A549 (cell line): ENCODE measurements around the gene HCN4. TPM values are rescaled to one million over a fixed set of nuclear protein-coding genes. Genes with fewer than 3 reads are reported as not detected.

Experiments used
- ATAC-seq, 2 experiments: fragments of 200-7000 bp in 1 of 2; fragments of >200 bp in 1 of 2; cut with Nextera tagmentation in 1 of 2; cut with Tn5 transposase in 1 of 2; 3 replicates each; pipeline versions ENCODE4 v1.8.0 to v1.9.1; 2018 to 2020; ENCODE audit warnings: mild to moderate bottlenecking in 1 of 2, moderate library complexity in 1 of 2
- CTCF ChIA-PET: fragments of 300-600 bp; sonication (Branson Sonifier 250); formaldehyde crosslinking; extraction: SDS; loops from one replicate; lab custom pipeline; 2021; ENCODE audit warnings: antibody characterized with exemption, inconsistent platforms; lab: Yijun Ruan, JAX
- POLR2A ChIA-PET: fragments of 350-600 bp; formaldehyde crosslinking; extraction: SDS; loops from one replicate; lab custom pipeline; 2021; ENCODE audit warnings: antibody characterized with exemption, inconsistent platforms; lab: Yijun Ruan, JAX
- DNase-seq, 2 experiments: peaks; one replicate each; pipeline versions ENCODE4 v3.0.0 to v3.0.0-alpha.2; 2011 to 2016; ENCODE audit warnings: low read depth in 1 of 2, low spot score in 1 of 2
- FAIRE-seq: peaks from 2 replicates; lab custom pipeline; 2011; peaks lifted over from hg19 to GRCh38; lab: Jason Lieb, UNC
- H3K27ac ChIP-seq, 2 experiments: fragments of >200 bp; sonication (Bioruptor Twin); formaldehyde crosslinking; 3 replicates each; pipeline ENCODE4 v1.5.1; 2016 to 2017
- H3K4me1 ChIP-seq: fragments of >200 bp; sonication (Bioruptor Twin); formaldehyde crosslinking; 3 replicates; pipeline ENCODE4 v1.6.1; 2016
- H3K4me2 ChIP-seq: fragments of >200 bp; sonication (Bioruptor Twin); formaldehyde crosslinking; 3 replicates; pipeline ENCODE4 v1.6.1; 2016
- H3K4me3 ChIP-seq: fragments of >200 bp; sonication (Bioruptor Twin); formaldehyde crosslinking; 3 replicates; pipeline ENCODE4 v1.5.1; 2016
- H3K9me3 ChIP-seq: fragments of >200 bp; sonication (Bioruptor Twin); formaldehyde crosslinking; 3 replicates; pipeline ENCODE4 v1.6.1; 2016
- BHLHE40 ChIP-seq: IDR thresholded peaks from 2 replicates; pipeline ENCODE4 v1.6.1; 2012; ENCODE audit warnings: low read depth, low read length, inconsistent platforms
- CBX2 ChIP-seq: fragments of 200-600 bp; sonication (generic); IDR thresholded peaks from 2 replicates; pipeline ENCODE4 v1.6.1; 2016; ENCODE audit warnings: low read depth, mild to moderate bottlenecking, borderline replicate concordance
- CBX8 ChIP-seq: fragments of 200-600 bp; sonication (generic); IDR thresholded peaks from 2 replicates; pipeline ENCODE4 v1.6.1; 2016
- CEBPB ChIP-seq, 2 experiments: fragments of >200 bp in 1 of 2; sonication (Bioruptor Twin) in 1 of 2; formaldehyde crosslinking in 1 of 2; IDR thresholded peaks; 2 replicates each; pipeline ENCODE4 v1.6.1; 2012 to 2016
- CHD2 ChIP-seq: fragments of 150-350 bp; IDR thresholded peaks from 2 replicates; pipeline ENCODE4 v1.6.1; 2014; ENCODE audit warnings: low read length; ENCODE audit not compliant: partially characterized antibody
- CHD4 ChIP-seq: fragments of 200-600 bp; sonication (generic); IDR thresholded peaks from 2 replicates; pipeline ENCODE4 v1.6.1; 2016; ENCODE audit warnings: antibody characterized with exemption, mild to moderate bottlenecking, borderline replicate concordance
- EHMT2 ChIP-seq: fragments of 200-600 bp; sonication (generic); IDR thresholded peaks from 2 replicates; pipeline ENCODE4 v1.6.1; 2016; ENCODE audit warnings: antibody characterized with exemption, low read depth, mild to moderate bottlenecking, moderate library complexity
- EP300 ChIP-seq, 2 experiments: fragments of >200 bp; sonication (Bioruptor Twin); formaldehyde crosslinking; IDR thresholded peaks; 2 replicates in 1 of 2; 3 replicates in 1 of 2; pipeline ENCODE4 v1.6.1; 2016 to 2017
- FOSB ChIP-seq: fragments of 250-450 bp; sonication (Bioruptor Pico); IDR thresholded peaks from 2 replicates; pipeline ENCODE4 v1.5.0; 2020; ENCODE audit warnings: mild to moderate bottlenecking, moderate library complexity
- HDAC2 ChIP-seq: fragments of 200-600 bp; sonication (generic); IDR thresholded peaks from 2 replicates; pipeline ENCODE4 v1.6.1; 2016
- HEYL ChIP-seq: fragments of 250-450 bp; sonication (Bioruptor Pico); IDR thresholded peaks from 2 replicates; pipeline ENCODE4 v1.8.0; 2021; ENCODE audit warnings: mild to moderate bottlenecking, moderate library complexity
- HOXA7 ChIP-seq: fragments of 250-450 bp; sonication (Bioruptor Pico); IDR thresholded peaks from 2 replicates; pipeline ENCODE4 v1.5.0; 2020; ENCODE audit warnings: mild to moderate bottlenecking, moderate library complexity
- HOXB13 ChIP-seq: fragments of 250-450 bp; sonication (Bioruptor Pico); IDR thresholded peaks from 2 replicates; pipeline ENCODE4 v1.5.0; 2020; ENCODE audit warnings: low read depth, mild to moderate bottlenecking, moderate library complexity
- MAX ChIP-seq: IDR thresholded peaks from 2 replicates; pipeline ENCODE4 v1.6.1; 2012
- MAZ ChIP-seq: fragments of 150-350 bp; IDR thresholded peaks from 2 replicates; pipeline ENCODE4 v1.6.1; 2014; ENCODE audit warnings: antibody characterized with exemption, low read depth, low read length, borderline replicate concordance
- PBX3 ChIP-seq: IDR thresholded peaks from 2 replicates; pipeline ENCODE4 v1.6.1; 2012
- PHF8 ChIP-seq: fragments of 200-600 bp; sonication (generic); IDR thresholded peaks from 2 replicates; pipeline ENCODE4 v1.6.1; 2016; ENCODE audit warnings: low read depth, mild to moderate bottlenecking, antibody characterized with exemption, moderate library complexity, borderline replicate concordance
- POLR2AphosphoS2 ChIP-seq: conservative IDR thresholded peaks from 2 replicates; pipeline ENCODE4 v1.6.1; 2012; ENCODE audit warnings: low read length, improper control_type of control experiment, inconsistent platforms
- RCOR1 ChIP-seq: fragments of 150-350 bp; IDR thresholded peaks from 2 replicates; pipeline ENCODE4 v1.6.1; 2014; ENCODE audit warnings: antibody characterized with exemption, low read length, low read depth
- RNF2 ChIP-seq: fragments of 200-600 bp; sonication (generic); IDR thresholded peaks from 2 replicates; pipeline ENCODE4 v1.6.1; 2016; ENCODE audit warnings: low read depth, mild to moderate bottlenecking, antibody characterized with exemption, moderate library complexity, borderline replicate concordance
- SMC3 ChIP-seq: fragments of >200 bp; sonication (Bioruptor Twin); formaldehyde crosslinking; IDR thresholded peaks from 3 replicates; pipeline ENCODE4 v1.6.1; 2018; ENCODE audit warnings: inconsistent platforms
- TFCP2L1 ChIP-seq: fragments of 250-450 bp; sonication (Bioruptor Pico); IDR thresholded peaks from 2 replicates; pipeline ENCODE4 v1.5.0; 2021; ENCODE audit warnings: mild to moderate bottlenecking
- ZNF302 ChIP-seq: fragments of 250-450 bp; sonication (Bioruptor Pico); IDR thresholded peaks from 2 replicates; pipeline ENCODE4 v1.9.0; 2021; ENCODE audit warnings: inconsistent platforms, mild to moderate bottlenecking, moderate library complexity
- ZSCAN20 ChIP-seq: fragments of 250-450 bp; sonication (Bioruptor Pico); IDR thresholded peaks from 2 replicates; pipeline ENCODE4 v1.8.0; 2022; ENCODE audit warnings: mild to moderate bottlenecking, moderate library complexity
- WGBS: methylation state at CpG from one replicate; pipeline ENCODE4 v1.1.6; 2017; ENCODE audit errors: missing lambda C conversion rate; 5-methylcytosine and 5-hydroxymethylcytosine counted together
- polyA plus RNA-seq, 4 experiments: library from polyadenylated mRNA; depleted of rRNA in 3 of 4; stranded (reverse); fragments of >200 nt; fragmentation: RNase III in 1 of 4; extraction: RNeasy Plus Mini Kit Qiagen cat#74134 plus additional on column Dnase treatment in 1 of 4; gene quantifications; 2 replicates in 3 of 4; 3 replicates in 1 of 4; pipeline ENCODE4 v1.2.3, GENCODE V29; 2011 to 2017
- TF ChIP-seq, protein P1 (sequence below): IDR thresholded peaks from 2 replicates; pipeline ENCODE4 v1.6.1; 2012; ENCODE audit warnings: low read depth, borderline replicate concordance
- TF ChIP-seq, protein P2 (sequence below): fragments of 150-350 bp; IDR thresholded peaks from 2 replicates; pipeline ENCODE4 v1.6.1; 2014; ENCODE audit warnings: low read depth, mild to moderate bottlenecking, low read length
- TF ChIP-seq, protein P3 (sequence below): fragments of 250-450 bp; sonication (Bioruptor Pico); IDR thresholded peaks from 2 replicates; pipeline ENCODE4 v1.5.0; 2021; ENCODE audit warnings: mild to moderate bottlenecking, moderate library complexity, borderline replicate concordance

Gene HCN4
- polyA plus RNA-seq, 2 of the 4 experiments (the other 2 are of a cell fraction): 0.03 to 0.09 TPM

DNA sequence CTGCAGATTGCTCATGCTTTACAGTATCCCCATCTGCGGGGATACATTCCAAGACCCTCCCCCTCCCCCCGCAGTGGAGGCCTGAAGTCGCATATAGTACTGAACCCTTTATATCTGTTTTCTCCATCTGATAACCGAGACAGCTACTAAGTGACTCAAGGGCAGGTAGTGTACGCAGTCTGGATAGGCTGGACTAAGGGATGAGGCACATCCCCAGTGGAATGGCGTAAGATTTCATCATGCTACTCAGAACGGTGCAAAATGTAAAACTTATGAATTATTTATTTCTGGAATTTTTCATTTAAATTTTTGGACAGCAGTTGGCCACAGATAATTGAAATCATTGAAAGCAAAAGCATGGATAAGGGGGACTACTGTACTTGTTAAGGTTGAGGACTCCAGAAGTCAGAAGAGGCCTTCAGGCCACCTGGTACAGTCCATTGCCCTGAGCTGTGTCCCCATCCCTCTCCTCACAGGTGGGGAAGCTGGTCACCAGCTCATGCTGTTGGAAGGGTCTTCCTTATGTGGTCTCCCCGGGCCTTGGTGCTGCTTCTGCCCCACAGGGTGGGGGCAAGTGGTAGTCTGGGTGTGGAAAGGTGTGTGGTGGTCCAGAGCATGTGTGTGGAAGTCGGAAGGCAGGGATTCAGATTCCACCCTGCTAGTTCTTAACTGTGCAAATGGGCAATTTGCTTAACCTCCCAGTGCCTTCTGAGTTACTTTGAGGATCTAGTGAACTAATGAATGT is 72.0 kb downstream of the HCN4 start (continued):
- TF ChIP-seq, protein P1, sequence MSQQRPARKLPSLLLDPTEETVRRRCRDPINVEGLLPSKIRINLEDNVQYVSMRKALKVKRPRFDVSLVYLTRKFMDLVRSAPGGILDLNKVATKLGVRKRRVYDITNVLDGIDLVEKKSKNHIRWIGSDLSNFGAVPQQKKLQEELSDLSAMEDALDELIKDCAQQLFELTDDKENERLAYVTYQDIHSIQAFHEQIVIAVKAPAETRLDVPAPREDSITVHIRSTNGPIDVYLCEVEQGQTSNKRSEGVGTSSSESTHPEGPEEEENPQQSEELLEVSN: no peak
- TF ChIP-seq POLR2AphosphoS2 (no peak), MAX (no peak), FOSB (CRISPR knock-in tag) (no peak), RNF2 (no peak), HEYL (CRISPR knock-in tag) (no peak), EP300 (IDR thresholded peaks at IDR 0.05) (no peak), MAZ (no peak), BHLHE40 (no peak), SMC3 (no peak), CHD2 (no peak), HDAC2 (no peak), CBX8 (no peak), TFCP2L1 (no peak)
- TF ChIP-seq, protein P2, sequence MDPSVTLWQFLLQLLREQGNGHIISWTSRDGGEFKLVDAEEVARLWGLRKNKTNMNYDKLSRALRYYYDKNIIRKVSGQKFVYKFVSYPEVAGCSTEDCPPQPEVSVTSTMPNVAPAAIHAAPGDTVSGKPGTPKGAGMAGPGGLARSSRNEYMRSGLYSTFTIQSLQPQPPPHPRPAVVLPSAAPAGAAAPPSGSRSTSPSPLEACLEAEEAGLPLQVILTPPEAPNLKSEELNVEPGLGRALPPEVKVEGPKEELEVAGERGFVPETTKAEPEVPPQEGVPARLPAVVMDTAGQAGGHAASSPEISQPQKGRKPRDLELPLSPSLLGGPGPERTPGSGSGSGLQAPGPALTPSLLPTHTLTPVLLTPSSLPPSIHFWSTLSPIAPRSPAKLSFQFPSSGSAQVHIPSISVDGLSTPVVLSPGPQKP: no peak

DNA sequence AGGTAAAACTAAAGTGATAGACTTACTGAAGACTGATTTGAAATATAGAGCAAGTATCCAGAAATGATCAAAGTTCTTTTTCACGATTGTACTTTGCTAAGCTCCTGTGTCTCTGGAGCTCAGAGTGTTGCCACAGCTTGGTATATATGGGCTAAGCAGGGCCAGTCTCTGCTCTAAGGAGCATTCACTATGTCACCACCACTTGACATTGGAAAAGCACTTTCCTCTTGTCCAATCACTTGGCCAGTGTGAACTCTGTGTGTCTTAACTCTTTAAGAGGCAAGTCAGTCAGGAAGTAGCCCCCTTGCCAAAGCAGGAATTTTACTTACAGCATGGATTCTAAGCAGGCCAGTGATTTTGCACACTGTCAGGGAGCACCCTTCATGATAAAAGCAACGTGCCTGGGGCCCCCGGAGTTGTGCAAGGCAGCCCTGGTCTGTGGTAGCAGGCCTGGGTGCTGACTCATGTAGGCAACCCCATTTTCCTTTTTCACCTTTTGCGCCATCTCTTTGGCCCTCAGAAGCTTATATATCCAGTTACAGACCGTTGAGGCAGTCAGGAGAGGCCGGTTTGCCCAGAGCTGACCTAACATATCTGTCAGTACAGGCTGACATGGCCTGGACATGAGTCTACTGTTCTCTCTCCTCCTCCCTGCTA is 73.0 kb downstream of the HCN4 start:
- 0 out of 6 replicates have a peak, but pooled peaks of 1 of the 2 experiments have one; percentile 33 for ATAC-seq
- Histone ChIP-seq H3K4me2 (no peak overlapping the region), H3K4me1 (no peaks in the 10 kb centered on the region), H3K27ac (no peak overlapping the region), H3K9me3 (no peaks in the 10 kb centered on the region), H3K4me3 (no peak overlapping the region)
- 79% methylated on average over 6 of the region's 6 CpGs for WGBS
- DNase-seq: no peak
- no peak for TF ChIP-seq CEBPB (IDR thresholded peaks at IDR 0.05)
- no peak for TF ChIP-seq HOXA7 (CRISPR knock-in tag)
- TF ChIP-seq EHMT2: no peak
- no peak for TF ChIP-seq SMC3
- no peak for TF ChIP-seq PBX3
- CTCF ChIA-PET: interaction anchor here (0.6 to 4.5 kb wide), 8 partner anchors 9 to 413 kb away, joined by 3 to 37 read pairs (median 4); no protein-coding TSS in a partner anchor
- POLR2A ChIA-PET: no interaction called here
- no peak for FAIRE-seq

DNA sequence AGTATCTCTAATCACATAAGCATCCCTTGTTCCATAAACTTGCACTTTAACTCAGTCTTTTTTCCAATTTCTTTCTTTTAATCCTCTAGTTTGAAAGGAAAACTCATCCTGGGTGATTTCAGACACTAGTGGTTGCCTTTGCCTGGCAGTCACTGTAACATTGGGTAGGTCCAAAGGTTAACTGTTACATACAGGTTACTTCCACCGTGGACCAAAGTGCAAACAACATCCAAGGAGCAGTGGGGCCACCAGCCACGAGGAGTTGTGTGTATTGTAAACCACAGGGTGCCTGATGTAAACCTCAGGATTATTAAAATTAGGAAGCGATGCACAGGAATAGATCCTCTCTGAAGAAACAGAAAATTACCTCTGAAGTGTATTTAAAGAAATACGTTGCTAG is 75.0 kb downstream of the HCN4 start:
- CTCF ChIA-PET: no interaction called here
- no peak for FAIRE-seq
- WGBS: 63% methylated on average over 4 of the region's 4 CpGs
- Histone ChIP-seq H3K27ac (no peak overlapping the region), H3K4me3 (no peak overlapping the region), H3K9me3 (no peaks in the 10 kb centered on the region), H3K4me2 (no peak overlapping the region), H3K4me1 (no peaks in the 10 kb centered on the region)
- TF ChIP-seq ZSCAN20 (CRISPR knock-in tag) (no peak), CHD4 (no peak), PHF8 (no peak), RCOR1 (no peak), ZNF302 (CRISPR knock-in tag) (no peak), BHLHE40 (no peak), HOXB13 (CRISPR knock-in tag) (no peak), CBX2 (no peak), POLR2AphosphoS2 (no peak)
- TF ChIP-seq, protein P3, sequence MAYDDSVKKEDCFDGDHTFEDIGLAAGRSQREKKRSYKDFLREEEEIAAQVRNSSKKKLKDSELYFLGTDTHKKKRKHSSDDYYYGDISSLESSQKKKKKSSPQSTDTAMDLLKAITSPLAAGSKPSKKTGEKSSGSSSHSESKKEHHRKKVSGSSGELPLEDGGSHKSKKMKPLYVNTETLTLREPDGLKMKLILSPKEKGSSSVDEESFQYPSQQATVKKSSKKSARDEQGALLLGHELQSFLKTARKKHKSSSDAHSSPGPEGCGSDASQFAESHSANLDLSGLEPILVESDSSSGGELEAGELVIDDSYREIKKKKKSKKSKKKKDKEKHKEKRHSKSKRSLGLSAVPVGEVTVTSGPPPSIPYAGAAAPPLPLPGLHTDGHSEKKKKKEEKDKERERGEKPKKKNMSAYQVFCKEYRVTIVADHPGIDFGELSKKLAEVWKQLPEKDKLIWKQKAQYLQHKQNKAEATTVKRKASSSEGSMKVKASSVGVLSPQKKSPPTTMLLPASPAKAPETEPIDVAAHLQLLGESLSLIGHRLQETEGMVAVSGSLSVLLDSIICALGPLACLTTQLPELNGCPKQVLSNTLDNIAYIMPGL (CRISPR knock-in tag): no peak
- ATAC-seq: no peak
- no peak for DNase-seq
- POLR2A ChIA-PET: no interaction called here
